NCI-H1417 treated with DMSO at 0.1 percent for 48 hours (cell line): Measurements from ENCODE around the gene RBPMS2.

Experiments used
- DNase-seq: peaks from one replicate; lab custom pipeline; 2025; lab: John Stamatoyannopoulos, UW

Gene RBPMS2

DNA sequence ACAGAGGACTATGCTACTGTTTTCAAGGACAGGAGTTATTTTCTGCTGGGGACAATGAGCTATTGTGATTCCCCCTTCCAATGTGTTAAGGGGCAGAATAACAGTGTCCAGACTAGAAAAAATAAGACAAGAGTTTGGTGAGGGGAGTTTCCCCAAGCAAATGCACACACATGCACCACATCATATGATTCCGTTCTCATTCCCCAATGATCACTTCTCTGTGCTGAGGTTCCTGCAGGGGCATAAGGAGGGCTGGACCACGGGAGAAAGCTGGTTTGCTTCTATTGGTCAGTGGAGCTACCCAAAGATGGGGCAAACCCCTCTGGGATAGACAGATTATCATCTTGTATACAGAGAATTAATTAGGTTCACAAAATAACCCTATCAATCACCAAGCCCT, 80.6 kb downstream of the RBPMS2 start:
- DNase-seq: no peak

DNA sequence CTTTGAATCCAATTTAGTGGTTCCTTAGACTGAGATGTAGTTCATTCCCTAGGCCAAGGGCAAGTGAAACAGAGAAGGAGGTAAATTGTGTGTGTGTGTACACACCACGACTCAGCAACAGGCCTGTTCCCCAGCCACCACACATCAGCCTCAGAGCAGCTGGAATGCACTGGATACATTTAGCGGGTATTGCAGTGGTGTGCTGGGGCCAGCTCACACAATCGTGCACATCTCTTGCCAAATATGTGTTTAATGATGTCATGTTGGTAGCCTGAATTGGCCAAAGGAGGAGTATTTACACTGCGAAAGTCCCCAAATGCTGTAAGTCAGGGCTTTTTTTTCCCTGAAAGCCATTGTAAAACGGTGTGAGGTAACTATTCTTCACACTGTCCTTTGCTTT, 82.3 kb downstream of the RBPMS2 start:
- DNase-seq: no peak

DNA sequence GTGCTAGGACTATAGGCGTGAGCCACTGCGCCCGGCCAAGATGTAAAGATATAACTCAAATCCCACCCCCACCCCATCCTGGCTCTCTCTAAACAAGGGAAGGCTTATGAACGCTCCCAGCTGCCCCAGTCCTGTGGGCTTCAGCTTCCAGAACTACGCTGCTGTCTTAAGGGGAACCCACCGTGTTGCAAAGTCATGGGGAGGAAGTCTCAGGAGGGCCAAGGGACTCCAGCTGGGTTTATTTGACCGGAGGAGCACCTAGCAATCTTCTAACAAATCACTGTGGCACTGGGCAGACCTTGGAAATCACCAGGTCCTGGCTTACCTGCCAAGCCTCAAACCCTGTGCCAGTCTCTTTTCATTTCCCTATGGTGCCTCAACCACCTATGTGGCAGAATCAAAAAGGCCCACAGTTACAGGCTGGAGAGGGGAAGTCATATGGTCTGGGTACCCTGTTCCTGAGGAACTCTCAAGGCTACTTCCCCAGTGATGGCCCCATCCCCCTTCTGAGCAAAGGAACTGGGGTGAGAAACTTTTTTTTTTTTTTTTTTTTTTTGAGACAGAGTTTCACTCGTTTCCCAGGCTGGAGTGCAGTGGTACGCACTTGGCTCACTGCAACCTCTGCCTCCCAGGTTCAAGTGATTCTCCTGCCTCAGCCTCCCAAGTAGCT, 83.4 kb downstream of the RBPMS2 start:
- no peak for DNase-seq

DNA sequence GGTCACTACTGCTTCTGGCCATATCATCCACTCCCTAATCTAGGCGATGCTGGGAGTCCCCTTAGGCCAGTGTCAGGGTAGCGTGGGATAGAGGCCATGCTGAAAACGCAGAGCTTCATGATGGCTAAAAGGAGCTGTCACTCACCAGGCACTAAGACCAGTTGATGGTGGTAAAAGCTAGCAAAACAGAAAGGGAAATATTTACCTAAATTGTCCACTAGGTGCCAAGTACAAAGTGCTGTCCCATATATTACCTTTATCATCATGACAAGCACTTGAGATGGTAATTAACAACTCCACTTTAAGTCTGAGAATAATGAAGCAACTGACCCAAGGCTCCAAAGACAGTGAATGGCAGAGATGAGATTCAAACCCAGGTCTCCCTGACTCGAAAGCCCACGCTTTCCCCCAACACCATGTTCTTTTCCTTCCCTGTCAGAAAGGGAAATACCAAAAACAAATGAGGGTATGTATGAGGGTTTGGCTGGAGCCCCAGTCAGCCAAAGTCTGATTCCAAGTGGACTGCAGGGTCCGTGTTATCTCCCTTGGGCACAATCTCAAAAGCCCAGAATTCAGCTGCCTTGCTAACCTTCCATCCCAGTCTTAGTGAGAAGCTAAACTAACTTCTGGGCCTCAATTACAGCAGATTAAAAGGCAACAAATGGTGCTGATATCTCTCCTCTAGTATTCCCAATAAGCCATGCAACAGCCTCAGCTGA, 84.7 kb downstream of the RBPMS2 start:
- DNase-seq: no peak

DNA sequence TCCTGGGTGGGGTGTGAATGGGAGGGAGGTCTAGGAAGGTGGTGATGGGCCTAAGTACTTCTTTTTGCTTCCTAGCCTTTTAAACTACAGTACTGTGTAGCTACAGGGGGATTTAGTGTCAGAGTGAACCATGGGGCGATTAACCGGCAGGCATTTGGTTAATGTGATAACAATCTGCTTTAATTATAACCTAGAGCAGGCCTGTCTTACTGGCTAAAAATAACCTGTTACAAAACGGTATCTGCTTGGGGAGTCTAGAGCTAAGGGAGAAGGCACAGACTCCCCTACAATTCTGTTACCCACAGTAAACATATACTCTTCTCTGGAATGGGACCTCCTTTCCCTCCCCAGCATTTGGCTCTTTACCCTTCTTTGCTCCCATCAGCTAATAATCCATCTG, 85.4 kb downstream of the RBPMS2 start:
- DNase-seq: no peak
